Upper lobe of left lung (tissue), 4 donors: ENCODE data around the gene PLEKHA1.

ENCODE experiments used
- CTCF ChIP-seq, 6 experiments: fragments of 450-650 bp in 4 of 6; fragments of 200-600 bp in 2 of 6; sonication (generic) in 2 of 6; IDR thresholded peaks; one replicate each; pipeline ENCODE4 v1.5.1; 2016 to 2019; ENCODE audit warnings: antibody characterized with exemption in 6 of 6
- POLR2A ChIP-seq, 4 donors: fragments of 450-650 bp; IDR thresholded peaks; one replicate each; pipeline ENCODE4 v1.5.1; 2016 to 2017; ENCODE audit warnings: antibody characterized with exemption in 4 of 4, mild to moderate bottlenecking in 2 of 4

- no peak for TF ChIP-seq POLR2A (IDR thresholded peaks at IDR 0.05)
- no peak for TF ChIP-seq CTCF (IDR thresholded peaks at IDR 0.05)
Observed at GRCh38 chr10:122450353-122450990, 76.0 kb downstream of the PLEKHA1 start.
